HG03097 (cell line): Measurements from ENCODE around the gene SCCPDH.
"Not testable (repeated sequence)": the region's sequence is repeated elsewhere in the genome, so short reads cannot be mapped to it uniquely, and the experiment has no call there.

Source experiments
- ATAC-seq: cut with Tn5 transposase; IDR thresholded peaks from one replicate; pipeline ENCODE4 v1.9.1; 2021; ENCODE audit not compliant: unreplicated experiment, low FRiP score

The SCCPDH gene

GRCh38 chr1:246703581-246703980 is 20.6 kb upstream of the SCCPDH start:
- ATAC-seq: no peak

GRCh38 chr1:246705368-246705767 is 18.8 kb upstream of the SCCPDH start:
- ATAC-seq: no peak

DNA sequence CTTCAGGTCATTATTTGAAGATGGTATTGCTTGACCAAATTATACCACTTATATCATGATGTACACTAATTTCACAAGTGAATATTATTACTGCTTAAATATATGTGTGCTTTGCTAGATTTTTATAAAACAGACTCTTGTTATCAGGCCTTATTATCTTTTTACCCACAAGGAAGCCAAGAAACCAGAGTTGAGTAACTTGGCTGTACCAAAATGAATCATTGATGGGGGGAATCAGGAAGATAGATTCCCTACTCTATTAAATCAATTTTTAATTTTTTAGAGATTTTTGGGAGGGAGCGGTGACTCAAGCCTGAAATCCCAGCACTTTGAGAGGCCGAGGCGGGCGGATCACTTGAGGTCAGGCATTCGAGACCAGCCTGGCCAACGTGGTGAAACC is 16.0 kb upstream of the SCCPDH start:
- no peak for ATAC-seq

DNA sequence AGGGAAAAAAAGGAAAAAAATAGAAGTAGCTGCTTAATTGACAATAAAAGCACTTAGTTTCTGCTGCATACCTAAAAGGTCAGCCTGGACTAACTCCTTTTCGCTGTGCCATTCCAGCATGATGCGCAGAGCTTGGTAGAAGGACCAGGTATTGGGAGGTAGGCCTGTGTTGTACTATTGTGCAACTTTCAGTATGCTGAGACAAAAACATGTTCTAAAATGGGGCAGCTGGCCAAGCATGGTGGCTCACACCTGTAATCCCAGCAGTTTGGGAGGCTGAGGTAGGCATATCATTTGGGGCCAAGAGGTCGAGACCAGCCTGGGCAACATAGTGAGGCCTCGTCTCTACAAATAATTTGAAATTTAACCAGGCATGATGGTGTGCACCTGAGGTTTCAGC is 15.0 kb upstream of the SCCPDH start:
- no peak for ATAC-seq

GRCh38 chr1:246709835-246710234 is 14.4 kb upstream of the SCCPDH start:
- ATAC-seq: no peak

DNA sequence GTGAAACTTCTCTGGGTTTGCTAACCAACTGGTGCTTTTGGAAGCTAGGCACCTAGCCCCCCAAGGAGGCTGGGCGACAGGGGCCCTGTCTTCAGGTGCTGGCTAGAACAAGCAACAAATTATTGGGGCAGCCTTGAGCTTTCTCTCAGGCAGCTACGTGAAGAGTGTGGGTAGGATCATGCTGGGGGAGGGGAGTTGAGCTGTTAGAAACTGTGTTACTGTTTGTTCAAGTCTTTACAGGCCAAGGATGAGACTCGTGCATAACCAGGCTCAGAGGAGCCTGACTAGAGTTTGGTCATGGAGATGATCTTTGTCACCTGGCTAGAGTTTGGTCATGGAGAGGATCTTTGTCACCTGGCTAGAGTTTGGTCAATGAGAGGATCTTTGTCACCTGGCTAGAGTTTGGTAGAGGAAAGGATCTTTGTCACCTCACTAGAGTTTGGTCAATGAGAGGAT is 12.6 kb upstream of the SCCPDH start:
- ATAC-seq: no peak

DNA sequence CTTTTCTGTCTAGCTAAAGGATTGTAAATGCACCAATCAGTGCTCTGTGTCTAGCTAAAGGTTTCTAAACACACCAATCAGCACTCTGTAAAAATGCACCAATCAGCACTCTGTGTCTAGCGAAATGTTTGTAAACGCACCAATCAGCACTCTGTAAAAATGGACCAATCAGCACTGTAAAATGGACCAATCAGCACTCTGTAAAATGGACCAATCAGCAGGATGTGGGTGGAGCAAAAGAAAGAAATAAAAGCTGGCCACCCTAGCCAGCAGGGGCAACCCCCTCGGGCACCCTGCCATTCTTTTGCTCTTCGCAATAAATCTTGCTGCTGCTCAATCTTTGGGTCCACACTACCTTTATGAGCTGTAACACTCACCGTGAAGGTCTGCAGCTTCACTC is 11.8 kb upstream of the SCCPDH start:
- not testable (repeated sequence) for ATAC-seq

GRCh38 chr1:246719361-246719760 is 4.8 kb upstream of the SCCPDH start:
- not testable (repeated sequence) for ATAC-seq

GRCh38 chr1:246720814-246721213 is 3.4 kb upstream of the SCCPDH start:
- ATAC-seq: not testable (repeated sequence)

GRCh38 chr1:246722720-246723119 is 1.5 kb upstream of the SCCPDH start:
- ATAC-seq: no peak

DNA sequence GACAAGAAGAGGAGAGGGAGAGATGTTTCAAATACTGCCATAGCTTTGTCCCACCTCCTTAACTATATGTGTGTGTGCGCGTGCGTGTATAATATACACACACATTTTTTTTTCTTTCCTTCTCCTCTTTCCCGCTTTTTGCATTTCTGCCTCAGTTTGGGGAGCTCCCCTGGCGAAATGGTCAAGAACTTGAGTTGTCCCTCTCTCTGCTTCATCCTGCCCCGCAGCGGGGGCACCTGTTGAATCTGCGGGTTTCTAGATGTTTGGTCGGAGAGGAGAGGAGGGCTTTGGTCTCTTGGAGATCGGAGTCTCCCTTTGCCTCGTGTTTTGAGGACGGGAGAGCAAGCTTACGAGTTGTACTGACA is 504 bp downstream of the SCCPDH start:
- ATAC-seq: peak; percentile 9

GRCh38 chr1:246725191-246725590 is 982 bp downstream of the SCCPDH start:
- no peak for ATAC-seq

DNA sequence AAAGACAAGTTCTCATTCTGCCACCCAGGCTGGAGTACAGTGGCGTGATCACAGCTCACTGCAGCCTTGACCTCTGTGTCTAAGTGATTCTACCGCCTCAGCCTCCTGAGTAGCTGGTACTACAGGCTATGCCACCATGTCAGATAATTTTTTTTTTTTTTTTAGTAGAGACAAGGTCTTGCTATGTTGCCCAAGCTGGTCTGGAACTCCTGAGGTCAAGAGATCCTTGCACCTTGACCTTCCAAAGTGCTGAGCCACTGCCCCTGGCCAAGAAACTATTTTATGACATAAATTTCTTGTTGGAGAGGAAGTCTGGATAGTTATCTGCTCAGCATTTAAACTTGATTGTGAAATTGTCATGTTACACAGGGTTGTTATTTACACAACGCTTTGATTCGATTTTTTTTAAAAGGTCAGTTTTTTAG is 2.1 kb downstream of the SCCPDH start:
- no peak for ATAC-seq

DNA sequence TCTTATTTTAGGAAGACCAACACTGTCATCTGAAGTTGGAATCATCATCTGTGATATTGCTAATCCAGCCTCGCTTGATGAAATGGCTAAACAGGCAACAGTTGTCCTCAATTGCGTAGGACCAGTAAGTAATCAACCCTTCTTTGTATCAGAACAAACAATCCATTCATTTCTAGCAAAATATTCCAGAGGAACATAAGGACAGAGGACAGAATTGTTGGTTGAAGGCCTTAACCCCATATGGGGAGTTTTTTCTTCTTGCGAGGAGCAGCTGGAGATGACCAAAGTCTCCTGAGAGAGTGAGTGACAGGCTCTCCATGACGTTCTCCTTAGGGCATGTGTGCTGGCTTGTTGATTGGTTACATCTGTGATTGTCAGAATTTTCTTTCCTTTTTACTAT is 2.7 kb downstream of the SCCPDH start:
- ATAC-seq: no peak

GRCh38 chr1:246727594-246727993 is 3.4 kb downstream of the SCCPDH start:
- no peak for ATAC-seq

GRCh38 chr1:246728311-246728710 is 4.1 kb downstream of the SCCPDH start:
- ATAC-seq: no peak

DNA sequence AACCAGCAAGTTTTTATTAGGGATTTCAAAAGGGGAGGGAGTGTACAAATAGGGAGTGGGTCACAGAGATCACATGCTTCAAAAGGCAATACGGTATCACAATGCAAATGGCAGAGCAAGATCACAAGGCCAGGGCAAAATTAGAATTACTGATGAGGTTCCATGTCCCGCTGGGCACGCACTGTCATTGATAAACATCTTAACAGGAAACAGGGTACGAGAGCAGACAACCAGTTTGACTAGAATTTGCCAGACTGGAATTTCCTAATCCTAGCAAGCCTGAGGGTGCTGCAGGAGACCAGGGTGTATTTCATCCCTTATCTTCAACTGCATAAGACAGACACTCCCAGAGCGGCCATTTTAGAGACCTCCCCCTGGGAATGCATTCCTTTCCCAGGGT is 4.8 kb downstream of the SCCPDH start:
- ATAC-seq: not testable (repeated sequence)

GRCh38 chr1:246730839-246731238 is 6.6 kb downstream of the SCCPDH start:
- ATAC-seq: no peak

- not testable (repeated sequence) for ATAC-seq
Observed at GRCh38 chr1:246731873-246732272, 7.7 kb downstream of the SCCPDH start.

- ATAC-seq: no peak
Observed at GRCh38 chr1:246733704-246734103, 9.5 kb downstream of the SCCPDH start.

DNA sequence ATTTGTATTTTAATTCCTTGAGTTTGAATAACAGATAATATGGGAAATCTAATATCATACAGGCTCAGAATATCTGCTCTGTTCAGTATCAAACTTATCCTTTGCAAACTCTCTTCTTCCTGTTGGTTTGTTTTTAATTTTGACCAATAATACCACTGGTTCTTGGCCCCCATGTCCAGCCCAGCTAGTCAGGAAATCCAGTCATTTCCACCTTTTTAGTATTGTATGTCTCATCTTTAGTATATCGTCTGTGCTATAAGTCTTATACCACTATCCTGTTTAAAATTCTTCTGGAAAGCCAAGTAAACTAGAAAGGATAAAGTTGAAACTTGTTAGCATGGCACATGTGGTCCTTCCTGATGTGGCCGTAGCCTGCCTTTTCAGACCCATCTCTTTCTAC is 10.7 kb downstream of the SCCPDH start:
- no peak for ATAC-seq

GRCh38 chr1:246735735-246736134 is 11.5 kb downstream of the SCCPDH start:
- ATAC-seq: no peak

- ATAC-seq: no peak
Observed at GRCh38 chr1:246742396-246742795, 18.2 kb downstream of the SCCPDH start.
